H9 (cell line): ENCODE data around the gene TENT5C. TPM values are rescaled to one million over a fixed set of nuclear protein-coding genes. Genes with fewer than 3 reads are reported as not detected.

Source experiments
- DNase-seq: peaks from one replicate; pipeline ENCODE4 v3.0.0-alpha.2; 2017
- H2AFZ ChIP-seq: one replicate; pipeline ENCODE4 v1.6.1; 2013; ENCODE audit warnings: mild to moderate bottlenecking, low read length, control low read depth, moderate library complexity
- H2AK5ac ChIP-seq: 2 replicates; pipeline ENCODE4 v1.6.1; 2013; ENCODE audit warnings: low read length, control low read depth, mixed read lengths; ENCODE audit not compliant: insufficient read length
- H2BK120ac ChIP-seq: one replicate; pipeline ENCODE4 v1.6.1; 2013; ENCODE audit warnings: low read depth, mild to moderate bottlenecking, low read length, control low read depth, inconsistent platforms; ENCODE audit not compliant: poor library complexity, severe bottlenecking
- H2BK12ac ChIP-seq: 2 replicates; pipeline ENCODE4 v1.6.1; 2013; ENCODE audit warnings: low read length, control low read depth, mixed read lengths, low read depth; ENCODE audit not compliant: insufficient read length
- H2BK15ac ChIP-seq: 2 replicates; pipeline ENCODE4 v1.6.1; 2013; ENCODE audit warnings: low read depth, low read length, control low read depth
- H2BK20ac ChIP-seq: one replicate; pipeline ENCODE4 v1.6.1; 2013; ENCODE audit warnings: low read depth, mild to moderate bottlenecking, low read length, control low read depth, inconsistent platforms; ENCODE audit not compliant: poor library complexity, severe bottlenecking
- H2BK5ac ChIP-seq: 2 replicates; pipeline ENCODE4 v1.6.1; 2013; ENCODE audit warnings: low read length, control low read depth, mixed read lengths; ENCODE audit not compliant: insufficient read length
- H3K14ac ChIP-seq: 2 replicates; pipeline ENCODE4 v1.6.1; 2013; ENCODE audit warnings: low read length, control low read depth; ENCODE audit not compliant: insufficient read depth
- H3K18ac ChIP-seq: 2 replicates; pipeline ENCODE4 v1.6.1; 2013; ENCODE audit warnings: low read depth, mild to moderate bottlenecking, mixed read lengths, low read length, control low read depth; ENCODE audit not compliant: insufficient read length
- H3K23ac ChIP-seq: 2 replicates; pipeline ENCODE4 v1.6.1; 2013; ENCODE audit warnings: low read length, control low read depth, mixed read lengths, low read depth; ENCODE audit not compliant: insufficient read length
- H3K23me2 ChIP-seq: 2 replicates; pipeline ENCODE4 v1.6.1; 2013; ENCODE audit warnings: low read depth, mild to moderate bottlenecking, mixed read lengths, low read length, control low read depth; ENCODE audit not compliant: insufficient read length, poor library complexity, severe bottlenecking
- H3K27ac ChIP-seq: 2 replicates; pipeline ENCODE4 v1.5.1; 2013; ENCODE audit warnings: low read length, control low read depth, mixed read lengths, low read depth; ENCODE audit not compliant: insufficient read length
- H3K27me3 ChIP-seq: 2 replicates; pipeline ENCODE4 v1.6.1; 2013; ENCODE audit warnings: low read length, control low read depth, inconsistent platforms; ENCODE audit not compliant: insufficient read depth
- H3K4ac ChIP-seq: 2 replicates; pipeline ENCODE4 v1.6.1; 2013; ENCODE audit warnings: low read depth, mild to moderate bottlenecking, control low read depth, inconsistent platforms, low read length, moderate library complexity
- H3K4me1 ChIP-seq: 2 replicates; pipeline ENCODE4 v1.6.1; 2013; ENCODE audit warnings: low read length, control low read depth, inconsistent platforms; ENCODE audit not compliant: insufficient read depth
- H3K4me2 ChIP-seq: 2 replicates; pipeline ENCODE4 v1.6.1; 2013; ENCODE audit warnings: low read length, control low read depth, mixed read lengths; ENCODE audit not compliant: insufficient read length, insufficient read depth
- H3K56ac ChIP-seq: 2 replicates; pipeline ENCODE4 v1.6.1; 2013; ENCODE audit warnings: low read depth, mild to moderate bottlenecking, mixed read lengths, low read length, control low read depth; ENCODE audit not compliant: insufficient read length
- H3K79me1 ChIP-seq: 2 replicates; pipeline ENCODE4 v1.6.1; 2013; ENCODE audit warnings: low read depth, mild to moderate bottlenecking, moderate library complexity, low read length, control low read depth, inconsistent platforms; ENCODE audit not compliant: insufficient read depth, poor library complexity, severe bottlenecking
- H3K79me2 ChIP-seq: 2 replicates; pipeline ENCODE4 v1.6.1; 2013; ENCODE audit warnings: low read length, control low read depth, inconsistent platforms; ENCODE audit not compliant: insufficient read depth
- H3K9ac ChIP-seq: 2 replicates; pipeline ENCODE4 v1.6.1; 2013; ENCODE audit warnings: low read length, control low read depth, mixed read lengths; ENCODE audit not compliant: insufficient read length; ENCODE audit errors: extremely low read depth
- H3K9me3 ChIP-seq: one replicate; pipeline ENCODE4 v1.6.1; 2013; ENCODE audit warnings: low read depth, low read length, inconsistent platforms; ENCODE audit not compliant: control insufficient read depth
- H3T11ph ChIP-seq: one replicate; pipeline ENCODE4 v1.6.1; 2013; ENCODE audit warnings: mild to moderate bottlenecking, low read length, control low read depth, inconsistent platforms
- H4K20me1 ChIP-seq: one replicate; pipeline ENCODE4 v1.6.1; 2013; ENCODE audit not compliant: control insufficient read depth, insufficient read length, insufficient read depth
- H4K5ac ChIP-seq: 2 replicates; pipeline ENCODE4 v1.6.1; 2013; ENCODE audit warnings: low read depth, mild to moderate bottlenecking, mixed read lengths, low read length, control low read depth; ENCODE audit not compliant: insufficient read length
- H4K8ac ChIP-seq: replicated peaks from 2 replicates; pipeline ENCODE4 v1.6.1; 2013; ENCODE audit warnings: low read length, control low read depth, mixed read lengths, low read depth; ENCODE audit not compliant: insufficient read length
- H4K91ac ChIP-seq: 2 replicates; pipeline ENCODE4 v1.6.1; 2013; ENCODE audit warnings: low read depth, mild to moderate bottlenecking, moderate library complexity, mixed read lengths, low read length, control low read depth; ENCODE audit not compliant: insufficient read length
- H3K27ac Mint-ChIP-seq, 3 experiments: 2 replicates in 2 of 3; 3 replicates in 1 of 3; pipeline ENCODE4 v1.8.0; 2020 to 2021; ENCODE audit warnings: mixed read lengths in 3 of 3, mild to moderate bottlenecking in 1 of 3, moderate library complexity in 1 of 3
- H3K27me3 Mint-ChIP-seq: 2 replicates; pipeline ENCODE4 v1.8.0; 2021; ENCODE audit warnings: low read depth, mild to moderate bottlenecking, moderate library complexity, mixed read lengths
- H3K36me3 Mint-ChIP-seq, 3 experiments: 2 replicates in 2 of 3; 3 replicates in 1 of 3; pipeline ENCODE4 v1.8.0; 2020 to 2021; ENCODE audit warnings: low read depth in 3 of 3, mixed read lengths in 3 of 3; ENCODE audit not compliant: insufficient read depth in 1 of 3
- H3K4me1 Mint-ChIP-seq, 2 experiments: 2 replicates each; pipeline ENCODE4 v1.8.0; 2020; ENCODE audit warnings: mixed read lengths in 2 of 2
- H3K4me3 Mint-ChIP-seq, 2 experiments: 2 replicates in 1 of 2; 3 replicates in 1 of 2; pipeline ENCODE4 v1.8.0; 2020 to 2021; ENCODE audit warnings: mild to moderate bottlenecking in 2 of 2, mixed read lengths in 2 of 2, moderate library complexity in 1 of 2
- H3K9me3 Mint-ChIP-seq, 2 experiments: 2 replicates in 1 of 2; 3 replicates in 1 of 2; pipeline ENCODE4 v1.8.0; 2020; ENCODE audit warnings: mild to moderate bottlenecking in 2 of 2, mixed read lengths in 2 of 2, moderate library complexity in 1 of 2
- CTCF ChIP-seq: fragments of 200-600 bp; sonication (generic); conservative IDR thresholded peaks from 3 replicates; pipeline ENCODE4 v1.8.0; 2021; ENCODE audit warnings: antibody characterized with exemption, mild to moderate bottlenecking
- WGBS: extraction: QIAGEN DNeasy Blood & Tissue Kit; methylation state at CpG from one replicate; pipeline ENCODE4 v1.1.7; 2013; ENCODE audit warnings: missing lambda C conversion rate, low lambda C conversion rate, mixed read lengths; ENCODE audit not compliant: insufficient read length; ENCODE audit errors: extremely low coverage; 5-methylcytosine and 5-hydroxymethylcytosine counted together
- total RNA-seq: library from RNA; stranded (reverse); gene quantifications from 2 replicates; pipeline ENCODE4 v1.2.1, GENCODE V29; 2021

TENT5C gene
- total RNA-seq, 1 experiment from 2014 or later, result 0.37 TPM

GRCh38 chr1:117638141-117638540, 32.3 kb downstream of the TENT5C start:
- H3K4me1 Mint-ChIP-seq, result peaks cover 3 to 4% of the 10 kb centered on the region in 2 experiments
- Histone ChIP-seq H3K14ac (no peak overlapping the region), H2BK12ac (no peak overlapping the region), H3K27ac (no peak overlapping the region), H4K20me1 (no peaks in the 10 kb centered on the region), H2BK15ac (no peak overlapping the region), H4K8ac (no peak overlapping the region), H3K4me2 (no peak overlapping the region), H2AFZ (no peak overlapping the region), H3K23ac (no peak overlapping the region), H3K27me3 (no peaks in the 10 kb centered on the region), H3K9me3 (no peaks in the 10 kb centered on the region), H3K79me1 (no peaks in the 10 kb centered on the region), H3K4ac (no peak overlapping the region), H3K23me2 (no peaks in the 10 kb centered on the region), H3K4me1 (0 out of 2 replicates have a peak, but pooled peaks cover 2% of the 10 kb centered on the region), H4K5ac (no peak overlapping the region), H2BK120ac (no peak overlapping the region), H3K18ac (no peak overlapping the region), H2BK5ac (no peak overlapping the region), H4K91ac (no peak overlapping the region), H3K79me2 (no peaks in the 10 kb centered on the region), H3K9ac (no peak overlapping the region), H2AK5ac (no peak overlapping the region), H3K56ac (no peak overlapping the region), H3T11ph (no peak overlapping the region), H2BK20ac (no peak overlapping the region)
- no peak overlapping the region for H3K4me3 Mint-ChIP-seq
- TF ChIP-seq CTCF, result no peak
- H3K27ac Mint-ChIP-seq, result no peak overlapping the region
- H3K9me3 Mint-ChIP-seq, result no peaks in the 10 kb centered on the region
- WGBS, result no CpG with 5 or more reads among the region's 1 CpG
- no peak for DNase-seq
- H3K36me3 Mint-ChIP-seq, result no peaks in the 10 kb centered on the region
- no peaks in the 10 kb centered on the region for H3K27me3 Mint-ChIP-seq
